Activated CD8-positive, alpha-beta memory T cell treated with anti-CD3 and anti-CD28 coated beads, Interleukin-2, amount 50 U/mL, for 1 hour (primary cell): ENCODE data around the gene NOL12.
"Not testable (repeated sequence)": the region's sequence is repeated elsewhere in the genome, so short reads cannot be mapped to it uniquely, and the experiment has no call there.

Source experiments
- DNase-seq: peaks from one replicate; pipeline ENCODE4 v3.0.0-alpha.2; 2020; ENCODE audit errors: extremely low read depth

Gene NOL12

DNA sequence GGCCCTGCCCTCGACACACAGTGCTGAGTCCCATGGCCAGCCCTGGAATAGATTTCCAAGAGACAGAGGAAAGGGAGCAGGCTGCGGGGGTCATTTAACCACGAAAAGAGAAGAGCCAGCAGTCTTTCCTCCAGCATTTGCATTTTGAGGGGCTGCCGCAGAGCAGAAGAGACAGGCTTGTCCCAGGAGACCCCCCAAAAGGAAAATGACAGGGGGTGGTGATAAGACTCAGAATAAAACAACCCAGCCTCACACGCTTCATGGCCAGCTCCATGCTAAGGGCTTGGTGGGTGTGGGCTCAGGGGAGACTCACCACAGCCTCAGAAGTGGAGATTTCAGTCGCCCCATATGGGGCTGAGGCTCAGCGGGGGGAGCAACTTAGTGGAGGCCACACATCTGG lies 27.6 kb downstream of the NOL12 start:
- no peak for DNase-seq

DNA sequence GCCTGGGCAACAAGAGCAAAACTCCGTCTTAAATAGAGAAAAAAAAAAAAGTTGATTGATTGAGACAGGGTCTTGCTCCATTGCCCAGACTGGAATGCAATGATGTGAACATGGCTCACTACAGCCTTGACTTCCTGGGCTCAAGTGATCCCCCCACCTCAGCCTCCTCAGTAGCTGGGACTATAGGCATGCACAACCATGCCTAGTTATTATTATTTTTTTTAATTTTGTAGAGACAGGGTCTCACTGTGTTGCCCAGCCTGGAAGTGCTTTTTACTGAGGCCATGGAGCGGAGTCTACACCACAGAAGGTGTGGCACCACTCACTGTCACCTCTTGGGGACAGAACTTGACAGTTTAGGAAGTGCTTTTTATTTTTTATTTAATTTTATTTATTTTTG lies 28.5 kb downstream of the NOL12 start:
- DNase-seq: no peak

DNA sequence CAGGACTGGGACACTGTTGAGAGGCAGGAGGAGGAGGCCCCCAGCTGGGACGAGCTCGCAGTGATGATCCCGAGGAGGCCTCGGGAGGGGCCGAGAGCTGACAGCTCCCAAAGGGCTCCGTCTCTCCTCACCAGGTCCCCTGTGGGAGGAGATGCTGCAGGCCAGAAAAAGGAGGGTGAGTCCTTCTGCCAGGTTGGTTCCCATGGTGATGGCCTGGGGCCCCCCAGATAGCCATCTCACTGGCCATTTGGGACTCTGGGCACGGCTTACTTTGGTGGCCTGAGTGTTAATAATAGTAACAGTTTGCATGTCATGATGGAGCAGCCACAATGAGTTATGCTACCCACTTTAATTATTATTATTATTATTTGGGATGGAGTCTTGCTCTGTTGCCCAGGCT lies 29.6 kb downstream of the NOL12 start:
- DNase-seq: no peak

DNA sequence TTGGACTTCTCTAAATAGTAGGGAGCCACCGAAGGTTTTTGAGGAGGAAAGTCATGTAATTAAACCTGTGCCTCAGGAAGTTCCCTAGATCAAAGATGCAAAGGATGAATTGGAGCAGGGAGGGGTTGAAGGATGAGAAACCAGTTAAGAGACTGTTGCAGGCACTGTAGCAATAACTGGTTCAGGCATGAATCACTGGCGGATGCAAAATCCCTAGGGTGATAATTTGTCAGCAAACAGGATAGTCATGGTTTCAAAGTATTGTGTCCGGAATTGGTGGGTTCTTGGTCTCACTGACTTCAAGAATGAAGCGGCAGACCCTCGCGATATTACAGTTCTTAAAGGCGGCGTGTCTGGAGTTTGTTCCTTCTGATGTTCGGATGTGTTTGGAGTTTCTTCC lies 30.6 kb downstream of the NOL12 start:
- DNase-seq: no peak

DNA sequence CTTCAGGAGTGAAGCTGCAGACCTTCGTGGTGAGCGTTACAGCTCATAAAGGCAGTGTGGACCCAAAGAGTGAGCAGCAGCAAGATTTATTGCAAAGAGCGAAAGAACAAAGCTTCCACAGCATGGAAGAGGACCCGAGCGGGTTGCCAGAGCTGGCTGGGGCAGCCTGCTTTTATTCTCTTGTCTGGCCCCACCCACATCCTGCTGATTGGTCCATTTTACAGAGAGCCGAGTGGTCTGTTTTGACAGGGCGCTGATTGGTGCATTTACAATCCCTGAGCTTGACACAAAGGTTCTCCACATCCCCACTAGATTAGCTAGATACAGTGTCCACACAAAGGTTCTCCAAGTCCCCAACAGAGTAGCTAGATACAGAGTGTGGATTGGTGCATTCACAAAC lies 31.1 kb downstream of the NOL12 start:
- not testable (repeated sequence) for DNase-seq

DNA sequence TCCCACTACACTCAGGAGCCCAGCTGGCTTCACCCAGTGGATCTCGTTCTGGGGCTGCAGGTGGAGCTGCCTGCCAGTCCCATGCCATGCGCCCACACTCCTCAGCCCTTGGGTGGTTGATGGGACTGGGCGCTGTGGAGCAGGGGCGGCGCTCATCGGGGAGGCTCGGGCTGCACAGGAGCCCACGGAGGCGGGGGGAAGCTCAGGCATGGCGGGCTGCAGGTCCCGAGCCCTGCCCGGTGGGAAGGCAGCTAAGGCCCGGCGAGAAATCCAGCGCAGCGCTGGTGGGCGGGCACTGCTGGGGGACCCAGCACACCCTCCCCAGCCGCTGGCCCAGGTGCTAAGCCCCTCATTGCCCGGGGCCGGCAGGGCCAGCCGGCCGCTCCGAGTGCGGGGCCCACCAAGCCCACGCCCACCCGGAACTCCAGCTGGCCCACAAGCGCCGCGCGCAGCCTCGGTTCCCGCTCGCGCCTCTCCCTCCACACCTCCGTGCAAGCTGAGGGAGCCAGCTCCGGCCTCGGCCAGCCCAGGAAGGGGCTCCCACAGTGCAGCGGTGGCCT lies 31.7 kb downstream of the NOL12 start:
- DNase-seq: not testable (repeated sequence)

DNA sequence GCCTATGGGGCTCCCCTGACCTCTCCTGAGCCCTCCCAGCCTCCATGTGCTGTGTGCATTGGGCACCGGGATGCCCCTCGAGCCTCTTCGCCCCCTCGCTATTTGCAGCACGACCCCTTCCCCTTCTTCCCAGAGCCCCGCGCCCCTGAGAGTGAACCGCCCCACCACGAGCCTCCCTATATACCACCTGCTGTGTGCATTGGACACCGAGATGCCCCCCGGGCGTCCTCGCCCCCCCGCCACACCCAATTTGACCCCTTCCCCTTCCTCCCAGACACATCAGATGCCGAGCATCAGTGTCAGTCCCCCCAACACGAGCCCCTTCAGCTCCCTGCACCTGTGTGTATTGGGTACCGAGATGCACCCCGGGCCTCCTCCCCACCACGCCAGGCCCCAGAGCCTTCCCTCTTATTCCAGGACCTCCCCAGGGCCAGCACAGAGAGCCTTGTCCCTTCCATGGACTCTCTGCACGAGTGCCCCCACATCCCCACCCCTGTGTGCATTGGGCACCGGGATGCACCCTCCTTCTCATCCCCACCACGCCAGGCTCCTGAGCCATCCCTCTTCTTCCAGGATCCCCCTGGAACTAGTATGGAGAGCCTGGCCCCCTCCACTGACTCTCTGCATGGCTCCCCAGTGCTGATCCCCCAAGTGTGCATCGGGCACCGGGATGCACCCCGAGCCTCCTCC lies 39.6 kb downstream of the NOL12 start:
- DNase-seq: no peak

DNA sequence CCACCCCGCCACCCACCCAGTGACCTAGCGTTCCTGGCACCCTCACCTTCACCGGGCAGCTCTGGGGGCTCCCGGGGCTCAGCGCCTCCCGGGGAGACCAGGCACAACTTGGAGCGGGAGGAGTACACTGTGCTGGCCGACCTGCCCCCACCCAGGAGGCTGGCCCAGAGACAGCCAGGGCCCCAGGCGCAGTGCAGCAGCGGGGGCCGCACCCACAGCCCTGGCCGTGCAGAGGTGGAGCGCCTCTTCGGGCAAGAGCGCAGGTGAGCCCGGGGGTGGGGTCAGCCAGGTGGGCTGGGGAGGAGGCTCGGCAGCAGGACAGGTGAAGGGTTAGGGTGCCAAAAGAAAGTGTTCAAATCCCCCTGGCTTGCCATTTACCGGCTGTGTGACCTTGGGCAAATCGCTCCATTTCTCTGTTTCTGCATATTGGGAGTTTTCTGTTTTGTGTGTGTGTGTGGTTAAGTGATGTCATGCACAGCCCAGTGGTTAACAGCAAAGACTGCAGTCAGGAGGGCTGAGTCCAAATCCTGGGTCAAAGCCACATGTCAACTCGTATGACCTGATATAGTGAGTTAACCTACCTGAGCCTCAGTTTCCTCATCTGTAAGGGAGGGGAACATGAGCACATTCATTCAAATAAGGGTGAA lies 40.2 kb downstream of the NOL12 start:
- DNase-seq: no peak

DNA sequence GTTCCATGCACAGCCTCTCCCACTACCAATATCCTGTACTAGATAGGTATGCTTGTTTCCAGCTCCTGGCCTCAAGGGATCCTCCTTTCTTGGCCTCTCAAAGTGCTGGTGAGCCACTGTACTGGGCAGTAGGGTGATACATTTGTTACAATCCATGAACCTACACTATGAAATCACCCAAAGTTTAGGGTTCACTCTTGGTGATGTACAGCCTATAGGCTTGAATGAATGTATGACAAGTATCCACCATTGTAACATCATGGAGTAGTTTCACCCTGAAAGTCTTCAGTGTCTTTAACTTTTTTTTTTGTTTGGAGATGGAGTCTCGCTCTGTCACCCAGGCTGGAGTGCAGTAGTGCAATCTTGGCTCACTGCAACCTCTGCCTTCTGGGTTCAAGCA lies 42.5 kb downstream of the NOL12 start:
- DNase-seq: no peak

DNA sequence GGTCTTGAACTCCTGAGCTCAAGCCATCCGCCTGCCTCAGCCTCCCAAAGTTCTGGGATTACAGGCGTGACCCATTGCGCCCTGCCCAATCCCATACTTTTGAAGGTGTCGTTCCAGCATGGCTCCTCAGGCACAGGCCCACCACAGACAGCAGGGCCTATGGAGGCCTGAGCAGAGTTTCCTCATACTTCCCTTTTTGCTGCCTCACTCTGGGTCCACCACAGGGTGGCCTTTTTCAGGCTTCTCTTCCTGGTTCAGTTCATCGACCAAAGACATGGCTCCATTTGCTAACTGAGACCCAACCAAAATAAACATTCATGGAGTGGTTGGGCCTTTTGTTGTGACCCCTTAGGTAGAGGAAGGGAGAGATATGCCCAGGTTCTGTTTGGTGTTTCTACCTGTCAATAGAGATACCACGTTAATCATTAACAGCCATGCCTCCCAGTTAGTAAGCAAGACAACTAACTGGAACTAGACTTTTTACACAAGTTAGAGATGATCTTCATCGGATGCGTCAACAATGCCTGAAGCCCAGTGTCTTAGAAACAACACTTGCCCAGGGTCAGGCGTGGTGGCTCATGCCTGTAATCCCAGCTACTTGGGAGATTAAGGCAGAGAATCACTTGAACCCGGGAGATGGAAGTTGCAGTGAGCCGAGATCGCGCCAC lies 45.8 kb downstream of the NOL12 start:
- no peak for DNase-seq

DNA sequence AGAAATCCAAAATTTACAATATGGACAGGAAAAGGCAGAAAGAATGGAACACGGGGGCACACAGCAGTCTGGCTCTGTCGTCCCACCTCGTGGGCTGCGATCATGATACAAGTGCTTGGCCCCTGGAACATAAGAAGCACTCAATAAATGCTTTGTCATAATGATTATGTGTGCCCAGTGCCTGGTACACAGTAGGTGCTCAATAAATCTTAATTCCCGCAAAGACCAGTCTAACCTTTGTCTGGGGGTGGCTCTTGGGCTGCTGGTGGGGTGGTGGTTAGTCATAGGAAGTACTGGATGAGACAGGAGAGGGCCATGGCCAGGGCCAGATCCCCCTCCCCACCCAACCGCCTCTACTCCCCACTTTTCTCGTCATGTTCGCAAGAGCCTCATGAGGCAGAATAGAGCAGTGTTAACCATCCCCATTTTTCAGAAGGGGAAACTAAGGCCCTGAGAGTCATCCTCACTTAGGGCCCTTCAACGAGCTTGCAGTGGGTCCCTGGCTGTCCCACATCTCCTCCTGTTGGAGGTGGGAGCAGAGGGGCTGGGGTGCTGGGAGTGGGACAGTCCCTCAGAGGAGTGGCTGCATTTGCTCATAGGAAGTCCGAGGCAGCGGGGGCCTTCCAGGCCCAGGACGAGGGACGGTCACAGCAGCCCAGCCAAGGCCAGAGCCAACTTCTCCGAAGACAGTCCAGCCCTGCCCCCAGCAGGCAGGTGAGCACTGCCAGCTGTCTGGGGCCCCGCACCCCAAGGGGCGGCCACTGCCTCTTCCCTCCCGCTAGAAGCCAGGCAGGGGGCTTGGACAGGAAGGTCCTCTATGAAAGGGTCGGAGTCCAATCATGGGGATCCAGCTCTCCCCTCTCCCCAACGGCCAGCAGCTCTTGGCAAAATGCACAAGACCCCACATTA lies 46.8 kb downstream of the NOL12 start:
- no peak for DNase-seq

DNA sequence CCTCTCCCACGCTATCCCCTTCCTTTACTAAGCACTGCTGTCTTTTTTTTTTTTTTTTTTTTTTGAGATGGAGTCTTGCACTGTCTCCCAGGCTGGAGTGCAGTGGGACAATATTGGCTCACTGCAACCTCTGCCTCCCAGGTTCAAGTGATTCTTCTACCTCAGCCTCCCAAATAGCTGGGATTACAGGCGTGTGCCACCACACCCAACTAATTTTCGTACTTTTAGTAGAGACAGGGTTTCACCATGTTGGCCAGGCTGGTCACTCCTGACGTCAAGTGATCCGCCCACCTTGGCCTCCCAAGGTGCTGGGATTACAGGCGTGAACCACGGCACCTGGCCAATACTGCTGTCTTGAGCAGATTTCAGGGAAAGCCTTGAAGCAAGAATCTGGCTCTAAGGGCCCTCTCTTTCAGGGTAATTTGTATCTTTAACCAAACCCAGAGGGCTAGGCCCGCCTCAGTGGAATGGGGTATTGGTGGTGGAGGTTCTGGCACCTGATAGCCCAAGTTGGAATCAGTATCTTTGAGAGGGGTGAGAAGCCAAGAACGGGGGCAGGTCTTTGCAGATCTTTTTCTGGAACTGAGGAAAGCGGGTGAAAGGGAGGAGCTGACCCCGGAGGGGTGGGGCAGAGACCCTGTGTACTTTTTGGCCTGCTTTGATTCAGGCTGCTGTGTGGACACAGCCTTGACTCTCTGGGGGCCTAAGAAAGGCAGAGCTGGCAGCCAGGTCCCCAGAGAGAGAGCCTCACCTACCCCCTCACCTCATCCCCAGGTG lies 47.7 kb downstream of the NOL12 start:
- DNase-seq: no peak

DNA sequence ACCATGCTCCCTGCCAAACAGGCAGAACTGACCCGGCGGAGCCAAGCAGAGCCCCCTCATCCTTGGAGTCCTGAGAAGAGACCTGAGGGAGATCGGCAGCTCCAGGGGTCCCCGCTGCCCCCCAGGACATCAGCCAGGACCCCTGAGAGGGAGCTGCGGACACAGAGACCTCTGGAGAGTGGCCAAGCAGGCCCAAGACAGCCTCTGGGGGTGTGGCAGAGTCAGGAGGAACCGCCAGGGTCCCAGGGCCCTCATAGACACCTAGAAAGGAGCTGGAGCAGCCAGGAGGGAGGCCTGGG lies 48.2 kb downstream of the NOL12 start:
- DNase-seq: no peak

DNA sequence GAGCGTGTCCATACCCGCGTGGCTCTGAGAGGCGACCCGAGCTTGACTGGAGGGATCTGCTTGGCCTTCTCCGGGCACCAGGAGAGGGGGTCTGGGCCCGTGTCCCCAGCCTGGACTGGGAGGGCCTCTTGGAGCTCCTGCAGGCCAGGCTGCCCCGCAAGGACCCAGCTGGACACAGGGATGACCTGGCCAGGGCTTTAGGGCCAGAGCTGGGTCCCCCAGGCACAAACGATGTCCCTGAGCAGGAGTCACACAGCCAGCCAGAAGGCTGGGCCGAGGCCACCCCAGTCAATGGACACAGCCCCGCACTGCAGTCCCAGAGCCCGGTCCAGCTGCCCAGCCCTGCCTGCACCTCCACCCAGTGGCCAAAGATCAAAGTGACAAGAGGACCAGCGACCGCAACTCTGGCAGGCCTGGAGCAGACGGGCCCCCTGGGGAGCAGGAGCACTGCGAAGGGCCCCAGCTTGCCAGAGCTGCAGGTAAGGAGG lies 48.9 kb downstream of the NOL12 start:
- DNase-seq: no peak

DNA sequence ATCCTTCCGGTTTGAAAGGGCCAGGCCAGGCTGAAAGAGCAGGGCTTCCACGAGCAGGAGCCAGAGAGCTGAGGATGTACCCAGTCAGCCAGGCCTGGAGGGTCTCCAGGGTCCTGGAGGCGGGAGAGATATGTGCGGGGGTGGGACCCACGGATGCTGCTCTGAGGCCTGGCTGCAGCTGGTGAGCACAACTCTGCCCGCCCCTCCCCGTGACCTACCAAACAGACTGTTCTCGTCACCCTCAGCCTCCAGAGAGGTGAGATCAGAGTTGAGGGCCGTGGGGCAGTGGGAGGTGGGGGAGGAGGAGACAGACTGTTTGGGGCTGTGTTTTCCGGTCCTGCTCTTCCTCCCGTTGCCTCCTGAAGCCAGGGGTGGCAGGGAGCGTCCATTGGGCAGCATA lies 52.9 kb downstream of the NOL12 start:
- DNase-seq: no peak

DNA sequence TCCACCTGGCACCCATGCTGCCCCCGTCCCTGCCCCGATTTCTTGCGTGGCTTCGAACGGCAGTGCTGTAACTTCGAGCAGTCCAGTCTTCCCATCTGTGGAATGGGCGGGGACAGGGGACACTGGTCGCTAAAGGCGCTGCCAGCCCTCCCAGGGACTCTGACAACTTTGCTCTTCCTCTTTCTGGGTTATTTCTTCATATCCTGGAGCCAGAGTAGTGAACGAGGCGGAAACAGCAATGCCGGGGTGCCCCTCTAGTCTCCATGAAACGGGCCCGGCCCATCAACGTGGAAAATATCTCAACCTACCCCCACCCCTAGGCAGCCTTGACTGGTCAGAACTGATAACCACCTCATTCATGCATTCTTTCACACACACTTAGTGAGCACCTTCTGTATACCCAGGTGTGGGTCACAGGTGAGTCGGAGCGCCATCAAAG lies 53.5 kb downstream of the NOL12 start:
- no peak for DNase-seq

DNA sequence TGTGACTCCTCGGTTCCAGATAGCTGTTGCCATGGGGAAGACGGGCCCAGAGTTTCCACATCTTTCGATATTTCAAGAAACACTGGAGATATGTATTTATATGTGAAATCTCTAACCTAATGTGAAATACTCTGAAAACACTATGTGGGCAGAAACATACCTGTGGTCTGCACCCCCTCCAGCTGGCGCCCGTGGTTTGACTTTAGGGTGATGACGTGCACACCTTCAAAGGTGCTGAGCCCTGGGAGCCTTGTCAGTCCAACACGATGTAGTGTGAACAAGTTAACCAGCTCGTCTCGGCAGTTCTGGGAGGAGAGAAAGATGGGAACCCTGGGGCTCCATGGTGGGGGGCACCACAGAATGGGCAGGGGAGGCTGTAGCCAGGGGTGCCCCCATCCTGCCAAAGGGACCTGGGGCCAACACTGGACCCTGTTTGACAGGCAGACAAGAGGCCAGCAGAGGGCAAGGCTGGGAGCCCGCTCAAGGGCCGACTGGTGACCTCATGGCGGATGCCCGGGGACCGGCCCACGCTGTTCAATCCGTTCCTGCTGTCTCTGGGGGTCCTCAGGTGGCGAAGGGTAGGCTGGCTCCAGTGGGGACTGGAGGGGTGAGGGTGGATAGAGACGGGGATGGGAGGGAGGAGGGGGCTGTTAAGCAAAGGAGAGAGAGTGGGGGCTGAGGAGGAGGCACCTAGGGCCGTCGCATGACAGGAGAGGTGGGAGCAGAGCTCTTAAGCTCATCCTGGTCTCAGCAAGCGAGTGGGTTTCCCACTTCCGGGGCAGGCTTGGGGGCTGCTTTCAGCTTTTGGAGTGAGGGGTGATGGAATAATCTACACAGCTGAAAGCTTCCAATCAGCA lies 54.5 kb downstream of the NOL12 start:
- DNase-seq: peak; percentile 24

DNA sequence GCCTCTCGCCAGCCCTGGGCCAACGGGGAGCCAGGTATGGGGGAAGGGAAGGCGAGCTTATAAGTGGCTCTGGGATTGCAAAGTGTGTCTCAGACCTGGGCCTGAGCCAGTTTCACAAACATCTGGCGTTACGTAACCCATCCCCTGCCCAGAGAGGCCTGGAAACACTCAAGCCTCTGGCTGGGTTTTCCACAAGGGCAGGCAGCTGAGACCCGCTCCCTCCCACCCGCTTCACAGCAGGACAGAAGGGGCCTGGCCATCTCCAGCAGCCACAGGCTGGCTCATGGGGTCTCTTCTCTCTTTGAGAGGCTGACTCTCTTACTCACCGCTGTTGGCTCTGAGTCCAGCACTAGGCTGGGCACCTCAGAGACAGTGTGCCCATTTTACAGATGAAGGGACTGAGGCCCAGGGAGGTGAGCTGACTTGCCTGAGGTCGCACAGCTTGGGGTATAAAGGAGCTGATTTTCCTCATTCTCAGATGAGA lies 55.2 kb downstream of the NOL12 start:
- no peak for DNase-seq

DNA sequence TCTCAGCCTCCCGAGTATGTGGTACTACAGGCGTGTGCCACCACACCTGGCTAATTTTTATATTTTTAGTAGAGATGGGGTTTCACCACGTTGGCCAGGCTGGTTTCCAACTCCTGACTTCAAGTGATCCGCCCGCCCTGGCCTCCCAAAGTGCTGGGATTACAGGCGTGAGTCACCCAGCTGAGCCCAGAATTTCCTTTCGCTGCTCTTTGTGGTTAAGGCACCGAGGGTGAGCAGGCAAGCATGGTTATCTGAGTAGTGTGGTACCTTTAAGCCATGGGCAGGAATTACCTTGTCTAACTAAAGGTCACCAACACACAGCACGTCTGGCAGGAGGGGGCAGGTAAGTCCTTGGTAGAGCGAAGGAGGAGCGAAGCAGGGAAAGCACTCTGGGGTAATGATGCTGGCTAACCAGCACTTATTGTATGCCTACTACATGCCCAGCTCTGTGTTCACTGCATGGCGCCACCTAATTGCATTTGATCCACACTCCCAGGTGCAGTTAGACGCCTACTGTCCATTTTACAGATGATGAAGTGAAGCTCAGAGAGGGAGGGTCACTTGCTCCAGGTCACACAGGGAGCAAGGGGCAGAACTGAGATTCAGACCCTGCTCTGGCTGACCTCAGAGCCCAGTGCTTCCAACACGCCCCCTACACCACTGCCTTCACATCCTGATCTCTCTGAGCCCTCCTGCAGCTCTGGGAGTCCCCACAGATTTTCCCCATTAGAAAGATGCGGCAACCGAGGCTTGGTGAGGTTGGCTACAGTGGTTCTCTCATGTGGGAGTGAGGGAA lies 56.4 kb downstream of the NOL12 start:
- no peak for DNase-seq
